GM12891 (cell line): Measurements from ENCODE around the gene PET100.

Source experiments
- DNase-seq: peaks from one replicate; pipeline ENCODE4 v3.0.0; 2011; ENCODE audit warnings: low spot score; ENCODE audit not compliant: insufficient read length
- FAIRE-seq: peaks from 2 replicates; lab custom pipeline; 2011; peaks lifted over from hg19 to GRCh38; lab: Jason Lieb, UNC
- PAX5 ChIP-seq: IDR thresholded peaks from 2 replicates; pipeline ENCODE4 v1.6.1; 2011; ENCODE audit warnings: low read length, moderate library complexity, mild to moderate bottlenecking; ENCODE audit not compliant: insufficient read depth, severe bottlenecking
- POLR2A ChIP-seq: IDR thresholded peaks from 2 replicates; pipeline ENCODE4 v1.6.1; 2011; ENCODE audit warnings: low read depth, low read length, control low read depth
- POLR2AphosphoS5 ChIP-seq: IDR thresholded peaks from 2 replicates; pipeline ENCODE4 v1.6.1; 2011; ENCODE audit warnings: low read depth, low read length, control low read depth
- POU2F2 ChIP-seq: IDR thresholded peaks from 2 replicates; pipeline ENCODE4 v1.6.1; 2011; ENCODE audit warnings: low read depth, mild to moderate bottlenecking, control low read depth, low read length, moderate library complexity
- SPI1 ChIP-seq: IDR thresholded peaks from 2 replicates; pipeline ENCODE4 v1.6.1; 2011; ENCODE audit warnings: low read depth, low read length, control low read depth
- TAF1 ChIP-seq: IDR thresholded peaks from 2 replicates; pipeline ENCODE4 v1.6.1; 2011; ENCODE audit warnings: low read depth, low read length, control low read depth

The PET100 gene

GRCh38 chr19:7602240-7602934 lies 27.2 kb upstream of the PET100 start:
- FAIRE-seq, result no peak
- TF ChIP-seq TAF1 (no peak), SPI1 (no peak), PAX5 (no peak), POLR2A (no peak), POU2F2 (no peak), POLR2AphosphoS5 (no peak)
- DNase-seq, result no peak

- DNase-seq, result no peak
- TF ChIP-seq POLR2A (no peak), TAF1 (no peak)
- FAIRE-seq, result no peak
Observed at GRCh38 chr19:7602935-7603497, 26.6 kb upstream of the PET100 start.

GRCh38 chr19:7603919-7604318 lies 25.7 kb upstream of the PET100 start:
- no peak for DNase-seq
- no peak for TF ChIP-seq POLR2AphosphoS5
- no peak for TF ChIP-seq POU2F2
- TF ChIP-seq POLR2A, result no peak
- no peak for TF ChIP-seq SPI1
- no peak for TF ChIP-seq TAF1
- no peak for TF ChIP-seq PAX5
- FAIRE-seq, result no peak

GRCh38 chr19:7605490-7606222 lies 23.9 kb upstream of the PET100 start:
- no peak for TF ChIP-seq PAX5
- DNase-seq (no peak), FAIRE-seq (peak; percentile 48)

- FAIRE-seq, result no peak
- TF ChIP-seq PAX5 (no peak), SPI1 (no peak), POLR2A (no peak), POLR2AphosphoS5 (no peak), TAF1 (no peak), POU2F2 (no peak)
- no peak for DNase-seq
Observed at GRCh38 chr19:7606289-7606688, 23.3 kb upstream of the PET100 start.

- FAIRE-seq, result no peak
- no peak for TF ChIP-seq PAX5
- no peak for TF ChIP-seq POLR2AphosphoS5
- TF ChIP-seq SPI1, result no peak
- TF ChIP-seq POU2F2, result no peak
- no peak for TF ChIP-seq POLR2A
- no peak for TF ChIP-seq TAF1
- DNase-seq, result no peak
Observed at GRCh38 chr19:7607212-7607873, 22.2 kb upstream of the PET100 start.

- FAIRE-seq (no peak), DNase-seq (no peak)
- no peak for TF ChIP-seq POLR2AphosphoS5
- no peak for TF ChIP-seq POLR2A
- no peak for TF ChIP-seq PAX5
Observed at GRCh38 chr19:7607874-7608560, 21.6 kb upstream of the PET100 start.

- DNase-seq (no peak), FAIRE-seq (no peak)
- TF ChIP-seq POU2F2 (no peak), TAF1 (no peak), PAX5 (no peak), POLR2AphosphoS5 (no peak), POLR2A (no peak), SPI1 (no peak)
Observed at GRCh38 chr19:7610491-7611240, 18.9 kb upstream of the PET100 start.
